Measurements from ENCODE around the gene TRAF3IP3. TPM values are rescaled to one million over a fixed set of nuclear protein-coding genes. Genes with fewer than 3 reads are reported as not detected.

Gene TRAF3IP3
- total RNA-seq, 1 experiment from 2014 or later: 0.34 TPM

- Histone ChIP-seq H3K9ac (ENCODE audit: low read length) (no peak overlapping the region), H3K9me3 (ENCODE audit: control insufficient read depth in 1 of 2, insufficient read depth in 1 of 2, low read depth in 1 of 2, low read length in 2 of 2) (no peaks in the 10 kb centered on the region), H3K4me1 (ENCODE audit: control insufficient read depth in 1 of 2, insufficient read depth in 2 of 2, low read length in 2 of 2) (no peaks in the 10 kb centered on the region), H3K4me2 (ENCODE audit: low read length) (no peak overlapping the region), H3K27me3 (ENCODE audit: insufficient read depth, low read length) (no peaks in the 10 kb centered on the region), H3K79me2 (ENCODE audit: insufficient read depth, low read length) (no peaks in the 10 kb centered on the region), H2AFZ (ENCODE audit: low read depth, low read length, poor library complexity, severe bottlenecking) (no peak overlapping the region), H3K36me3 (ENCODE audit: control insufficient read depth in 1 of 2, insufficient read depth in 2 of 2, low read length in 2 of 2) (no peaks in the 10 kb centered on the region), H3K4me3 (replicated peaks in 1 of 2; ENCODE audit: low read depth in 1 of 2, low read length in 2 of 2) (no peak overlapping the region), H3K27ac (ENCODE audit: low read depth, low read length) (no peak overlapping the region), H3K9me2 (ENCODE audit: insufficient read depth) (no peaks in the 10 kb centered on the region), H4K20me1 (ENCODE audit: insufficient read depth) (no peaks in the 10 kb centered on the region)
- ChIA-PET POLR2A (no interaction called here), CTCF (interaction anchor here (2.0 kb wide), 1 partner anchor 10 kb away, joined by 7 read pairs; no protein-coding TSS in a partner anchor), RAD21 (ENCODE audit: low non-redundant PET in 1 of 2, low total read pairs in 2 of 2, uncharacterized antibody in 2 of 2, unreplicated experiment in 2 of 2) (no interaction called here)
- TF ChIP-seq EZH2phosphoT487 (IDR thresholded peaks at IDR 0.05; ENCODE audit: borderline replicate concordance) (no peak), SIN3A (IDR thresholded peaks at IDR 0.05; ENCODE audit: low read depth) (no peak), POLR2AphosphoS5 (IDR thresholded peaks at IDR 0.05; ENCODE audit: low read depth, low read length) (no peak), RAD21 (IDR thresholded peaks at IDR 0.05; ENCODE audit: low read depth) (no peak), CEBPB (IDR thresholded peaks at IDR 0.05; ENCODE audit: low read depth) (no peak), FOSL1 (IDR thresholded peaks at IDR 0.05; ENCODE audit: low read depth) (no peak), CTCF (IDR thresholded peaks at IDR 0.05 in 2 of 3, conservative IDR thresholded peaks at IDR 0.05 in 1 of 3; ENCODE audit: borderline replicate concordance in 1 of 3, insufficient read depth in 1 of 3, low read depth in 2 of 3, low read length in 2 of 3) (no peak), ELF1 (IDR thresholded peaks at IDR 0.05; ENCODE audit: borderline replicate concordance, low read depth) (no peak), MAX (IDR thresholded peaks at IDR 0.05) (no peak), ATF3 (IDR thresholded peaks at IDR 0.05) (no peak), ZBTB33 (IDR thresholded peaks at IDR 0.05; ENCODE audit: extremely low read depth, insufficient replicate concordance, low read length) (no peak), JUND (IDR thresholded peaks at IDR 0.05) (no peak), REST (IDR thresholded peaks at IDR 0.05; ENCODE audit: low read depth) (no peak), POLR2A (IDR thresholded peaks at IDR 0.05; ENCODE audit: borderline replicate concordance, extremely low read depth, insufficient read depth, insufficient read length) (no peak), ZNF274 (IDR thresholded peaks at IDR 0.05; ENCODE audit: low read depth, low read length) (no peak), TCF7L2 (IDR thresholded peaks at IDR 0.05; ENCODE audit: borderline replicate concordance, extremely low read depth, insufficient read depth, insufficient read length) (no peak), ZFX (IDR thresholded peaks at IDR 0.05) (no peak), EGR1 (IDR thresholded peaks at IDR 0.05; ENCODE audit: low read depth) (no peak)
- intact Hi-C loops (cut with micrococcal nuclease): no loop called here
- ATAC-seq (no peak), DNase-seq (ENCODE audit: low read depth, low spot score) (no peak)
- no TSS peak for BruUV-seq (replicated peaks)
Observed at GRCh38 chr1:209738270-209738669, 17.6 kb upstream of the TRAF3IP3 start.
